HuH-7.5 (cell line): ENCODE results near the gene PLEKHO1.
"Not testable (repeated sequence)": the region's sequence is repeated elsewhere in the genome, so short reads cannot be mapped to it uniquely, and the experiment has no call there.

Source experiments
- DNase-seq: peaks from one replicate; pipeline ENCODE4 v3.0.0; 2011; ENCODE audit warnings: low spot score

PLEKHO1 gene

GRCh38 chr1:150149271-150150132 lies at the start of gene PLEKHO1:
Gene PLEKHO1 (plus strand): TSS chr1:150149916. CDS start chr1:150150258, 342 bp downstream.
- peak; percentile 65 for DNase-seq

- no peak for DNase-seq
These were observed 46.7 kb upstream of the PLEKHO1 start for GRCh38 chr1:150102986-150103385.

- DNase-seq, result no peak
These were observed 43.4 kb upstream of the PLEKHO1 start for GRCh38 chr1:150106341-150106740.

- no peak for DNase-seq
These were observed 40.1 kb upstream of the PLEKHO1 start for GRCh38 chr1:150109586-150109985.

- DNase-seq, result no peak
These were observed 39.6 kb upstream of the PLEKHO1 start for GRCh38 chr1:150110116-150110515.

GRCh38 chr1:150111670-150112069 lies 38.0 kb upstream of the PLEKHO1 start:
- no peak for DNase-seq

- DNase-seq, result no peak
These were observed 34.6 kb upstream of the PLEKHO1 start for GRCh38 chr1:150115121-150115520.

GRCh38 chr1:150118716-150119115 lies 31.0 kb upstream of the PLEKHO1 start:
- no peak for DNase-seq

GRCh38 chr1:150121236-150121862 lies 28.4 kb upstream of the PLEKHO1 start:
- no peak for DNase-seq

GRCh38 chr1:150126811-150127210 lies 22.9 kb upstream of the PLEKHO1 start:
- no peak for DNase-seq

- no peak for DNase-seq
These were observed 22.3 kb upstream of the PLEKHO1 start for GRCh38 chr1:150127464-150127863.

- no peak for DNase-seq
These were observed 21.8 kb upstream of the PLEKHO1 start for GRCh38 chr1:150127868-150128267.

- no peak for DNase-seq
These were observed 17.3 kb upstream of the PLEKHO1 start for GRCh38 chr1:150132372-150132771.

GRCh38 chr1:150134537-150134936 lies 15.2 kb upstream of the PLEKHO1 start:
- no peak for DNase-seq

GRCh38 chr1:150135400-150135799 lies 14.3 kb upstream of the PLEKHO1 start:
- not testable (repeated sequence) for DNase-seq

GRCh38 chr1:150138044-150138443 lies 11.7 kb upstream of the PLEKHO1 start:
- no peak for DNase-seq

GRCh38 chr1:150141452-150141851 lies 8.3 kb upstream of the PLEKHO1 start:
- no peak for DNase-seq

GRCh38 chr1:150142083-150142482 lies 7.6 kb upstream of the PLEKHO1 start:
- DNase-seq, result no peak

- no peak for DNase-seq
These were observed 5.1 kb upstream of the PLEKHO1 start for GRCh38 chr1:150144606-150145005.

- DNase-seq, result not testable (repeated sequence)
These were observed 3.7 kb upstream of the PLEKHO1 start for GRCh38 chr1:150146016-150146415.

- no peak for DNase-seq
These were observed 2.7 kb upstream of the PLEKHO1 start for GRCh38 chr1:150146849-150147542.

- DNase-seq, result no peak
These were observed 862 bp upstream of the PLEKHO1 start for GRCh38 chr1:150148837-150149270.
